Measurements from ENCODE around the gene SEC63.

Gene SEC63

DNA sequence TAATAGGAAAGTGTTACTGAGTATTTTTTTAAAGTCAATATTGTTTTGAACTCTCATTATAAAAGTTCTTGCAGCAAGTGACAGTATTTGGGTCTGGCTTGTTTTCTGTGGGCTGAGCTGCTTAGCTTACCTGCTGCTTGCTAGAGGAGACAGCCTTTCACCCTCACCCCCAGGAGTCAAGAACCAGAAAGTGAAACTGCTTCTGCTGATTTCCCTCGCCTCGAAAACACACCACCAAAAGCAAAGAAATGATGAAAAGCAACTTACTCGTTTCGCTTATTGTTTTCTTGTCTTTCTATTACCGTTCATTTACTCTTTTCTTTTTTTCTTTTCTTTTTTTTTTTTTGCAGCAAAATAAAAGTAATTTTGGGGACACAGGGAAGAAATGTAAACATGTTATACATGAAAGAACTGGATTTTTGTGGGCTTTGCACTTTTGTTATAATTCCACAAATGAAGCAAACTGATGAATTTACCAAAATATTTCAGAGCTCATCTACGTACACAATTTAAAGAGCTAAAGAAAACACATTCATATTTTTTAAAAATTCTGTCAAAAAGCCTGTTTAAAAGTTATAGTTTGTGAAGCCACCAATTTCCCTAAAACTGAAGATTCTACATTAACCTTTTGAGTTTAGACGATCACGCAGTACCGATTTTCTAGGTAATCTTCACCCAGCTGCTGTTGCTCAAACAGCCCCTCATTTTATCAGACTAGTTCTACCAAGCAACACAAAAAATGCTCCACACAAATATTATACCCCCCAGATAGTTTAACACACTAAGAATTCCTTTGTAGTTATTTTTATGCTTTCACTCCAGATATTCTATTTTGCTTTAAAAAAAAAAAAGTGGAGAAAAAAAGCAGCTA, 135.6 kb downstream of the SEC63 start:
- in situ Hi-C loops (cut with MboI; ENCODE audit: low sequenced_read_pairs): no loop called here

- in situ Hi-C loops (cut with MboI; ENCODE audit: low sequenced_read_pairs): no loop called here
These were observed 136.4 kb downstream of the SEC63 start for GRCh38 chr6:107821591-107821990.

GRCh38 chr6:107820338-107821261, 137.4 kb downstream of the SEC63 start:
- in situ Hi-C loops (cut with MboI; ENCODE audit: low sequenced_read_pairs): no loop called here

- in situ Hi-C loops (cut with MboI; ENCODE audit: low sequenced_read_pairs): no loop called here
These were observed 138.1 kb downstream of the SEC63 start for GRCh38 chr6:107819964-107820337.

DNA sequence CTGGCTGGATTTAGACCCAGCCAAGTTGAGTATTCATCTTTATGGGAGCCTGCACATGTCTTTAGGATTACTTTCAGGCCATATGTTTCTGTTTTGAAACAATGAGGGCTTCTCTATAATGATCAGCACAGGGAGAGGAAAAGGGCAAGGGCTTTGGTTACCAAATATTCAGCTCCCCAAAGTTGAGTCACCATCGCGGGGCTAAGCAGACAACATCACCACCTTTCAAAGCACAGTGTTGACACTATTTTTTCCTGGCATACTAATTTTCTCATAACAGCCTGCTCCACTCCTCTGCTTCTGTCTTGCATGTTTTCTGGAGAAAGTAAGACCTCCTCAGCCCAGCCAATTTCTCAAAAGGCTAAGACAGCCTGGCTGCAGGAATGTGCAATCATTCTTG, 138.8 kb downstream of the SEC63 start:
- in situ Hi-C loops (cut with MboI; ENCODE audit: low sequenced_read_pairs): no loop called here

- in situ Hi-C loops (cut with MboI; ENCODE audit: low sequenced_read_pairs): no loop called here
These were observed 139.7 kb downstream of the SEC63 start for GRCh38 chr6:107818272-107818671.

GRCh38 chr6:107817784-107818183, 140.2 kb downstream of the SEC63 start:
- in situ Hi-C loops (cut with MboI; ENCODE audit: low sequenced_read_pairs): no loop called here
